ENCODE data around the gene DMTF1. TPM values are rescaled to one million over a fixed set of nuclear protein-coding genes. Genes with fewer than 3 reads are reported as not detected.

The DMTF1 gene, protein sequence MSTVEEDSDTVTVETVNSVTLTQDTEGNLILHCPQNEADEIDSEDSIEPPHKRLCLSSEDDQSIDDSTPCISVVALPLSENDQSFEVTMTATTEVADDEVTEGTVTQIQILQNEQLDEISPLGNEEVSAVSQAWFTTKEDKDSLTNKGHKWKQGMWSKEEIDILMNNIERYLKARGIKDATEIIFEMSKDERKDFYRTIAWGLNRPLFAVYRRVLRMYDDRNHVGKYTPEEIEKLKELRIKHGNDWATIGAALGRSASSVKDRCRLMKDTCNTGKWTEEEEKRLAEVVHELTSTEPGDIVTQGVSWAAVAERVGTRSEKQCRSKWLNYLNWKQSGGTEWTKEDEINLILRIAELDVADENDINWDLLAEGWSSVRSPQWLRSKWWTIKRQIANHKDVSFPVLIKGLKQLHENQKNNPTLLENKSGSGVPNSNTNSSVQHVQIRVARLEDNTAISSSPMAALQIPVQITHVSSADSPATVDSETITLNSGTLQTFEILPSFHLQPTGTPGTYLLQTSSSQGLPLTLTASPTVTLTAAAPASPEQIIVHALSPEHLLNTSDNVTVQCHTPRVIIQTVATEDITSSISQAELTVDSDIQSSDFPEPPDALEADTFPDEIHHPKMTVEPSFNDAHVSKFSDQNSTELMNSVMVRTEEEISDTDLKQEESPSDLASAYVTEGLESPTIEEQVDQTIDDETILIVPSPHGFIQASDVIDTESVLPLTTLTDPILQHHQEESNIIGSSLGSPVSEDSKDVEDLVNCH
- 59.4 and 98.2 TPM in 2 replicates for total RNA-seq

DNA sequence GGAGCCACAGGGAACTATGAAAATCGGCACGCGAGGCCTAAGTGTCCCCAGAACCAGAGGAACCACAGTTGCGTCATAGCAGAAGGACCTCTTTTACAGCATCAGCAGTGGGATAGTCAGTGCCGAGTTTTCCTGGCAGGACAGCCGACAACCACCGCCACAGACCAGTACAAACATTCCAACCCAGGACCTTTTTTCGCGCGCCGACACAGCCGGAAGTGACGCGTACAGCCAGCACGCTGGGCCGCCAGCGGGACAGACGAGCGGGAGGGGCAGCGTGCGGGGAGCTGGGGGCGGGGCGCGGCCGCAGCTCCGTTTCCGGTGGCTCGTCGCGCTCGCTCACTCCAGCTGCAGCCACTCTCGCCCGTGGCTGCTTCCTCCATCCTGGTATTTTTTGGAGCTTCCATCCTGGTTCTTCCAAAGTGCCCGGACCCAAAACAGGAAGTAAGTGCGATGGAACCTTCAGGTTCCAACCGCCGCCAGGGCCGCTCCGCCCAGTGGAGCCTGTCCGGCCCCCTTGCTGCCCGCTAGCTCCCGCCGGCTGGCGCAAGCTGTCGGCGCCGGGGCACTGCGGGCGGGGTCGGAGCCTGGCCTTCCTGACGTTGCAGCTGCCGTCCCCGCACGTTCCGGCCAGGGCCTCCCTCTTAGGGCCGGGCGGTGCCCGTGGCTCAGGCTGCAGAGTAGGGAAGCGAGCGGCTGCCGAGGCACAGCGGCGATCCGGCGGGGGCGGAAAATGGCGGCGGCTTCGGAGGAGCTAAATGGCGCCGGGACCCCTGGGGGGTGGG, at the start of gene DMTF1:
Gene DMTF1 (plus strand): TSS at position 342 of the 785 bp plus-strand sequence. CDS start 12,489 bp downstream, outside the sequence.

DNA sequence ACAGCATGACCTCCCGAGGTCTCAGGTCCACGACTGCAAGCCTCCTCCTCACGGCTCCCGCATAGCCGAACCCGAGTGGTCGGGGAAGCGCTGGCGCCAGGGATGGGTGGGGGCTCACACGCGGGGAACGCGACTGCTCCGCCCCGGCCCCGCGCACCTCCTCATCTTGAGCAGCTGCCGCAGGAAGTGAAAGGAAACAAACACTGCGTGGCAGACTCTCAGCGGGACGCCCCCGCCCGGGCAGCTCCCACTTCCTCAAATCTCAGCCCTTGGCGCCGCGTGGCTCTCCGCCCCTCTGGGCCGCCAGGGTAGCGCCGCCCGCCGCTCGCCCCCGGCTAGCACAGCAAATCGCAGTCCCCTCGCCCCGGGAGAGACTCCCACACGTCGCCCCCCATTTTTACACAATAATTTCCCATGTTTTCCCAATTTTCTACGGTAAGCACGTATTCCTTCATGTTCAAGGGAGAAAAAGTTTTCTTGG, 67.3 kb downstream of the DMTF1 start, which contains the start of gene TMEM243:
Gene TMEM243 (minus strand): TSS at position 188 of the 481 bp plus-strand sequence. CDS start 229 bp downstream, outside the sequence.

Small RNA genes lying within 50 kb of the gene (small RNA-seq; reads per million reads assigned to genes)
- not detected for gene RF00019
- not detected for gene RF02271

Other genes with a start within 250 kb of the DMTF1 start
- 5.6 and 6.7 TPM in 2 replicates for gene ELAPOR2, start 92.8 kb upstream of the DMTF1 start, total RNA-seq
- 32.4 and 44.5 TPM in 2 replicates for gene TMEM243, start 67.3 kb downstream of the DMTF1 start, total RNA-seq
- 12.2 and 13.8 TPM in 2 replicates for gene CROT, start 193.2 kb downstream of the DMTF1 start, total RNA-seq